Calu3 (cell line): Measurements from ENCODE around the gene TNNI2. TPM values are rescaled to one million over a fixed set of nuclear protein-coding genes. Genes with fewer than 3 reads are reported as not detected.
"Not testable (repeated sequence)": the region's sequence is repeated elsewhere in the genome, so short reads cannot be mapped to it uniquely, and the experiment has no call there.

Experiments
- BruUV-seq: library from RNA; stranded (reverse); fragments of 400-500 nt; replicated peaks from 2 replicates; lab custom pipeline; 2021; lab: Mats Ljungman, UMichigan
- CTCF ChIA-PET: fragments of 300-600 bp; sonication (Branson Sonifier 250); formaldehyde crosslinking; loops from one replicate; lab custom pipeline; 2022; ENCODE audit warnings: antibody characterized with exemption; lab: Charles Lee
- DNase-seq: peaks from one replicate; pipeline ENCODE4 v3.0.0; 2022
- H3K27ac Mint-ChIP-seq: one replicate; pipeline ENCODE4 v1.8.0; 2022; ENCODE audit warnings: mixed read lengths; ENCODE audit not compliant: unreplicated experiment
- H3K27me3 Mint-ChIP-seq: one replicate; pipeline ENCODE4 v1.8.0; 2022; ENCODE audit warnings: mixed read lengths; ENCODE audit not compliant: unreplicated experiment
- H3K36me3 Mint-ChIP-seq: one replicate; pipeline ENCODE4 v1.8.0; 2022; ENCODE audit warnings: mild to moderate bottlenecking, moderate library complexity, mixed read lengths; ENCODE audit not compliant: insufficient read depth, unreplicated experiment
- H3K4me1 Mint-ChIP-seq: one replicate; pipeline ENCODE4 v1.8.0; 2022; ENCODE audit warnings: mild to moderate bottlenecking, low read depth, mixed read lengths; ENCODE audit not compliant: unreplicated experiment
- H3K4me3 Mint-ChIP-seq: one replicate; pipeline ENCODE4 v1.8.0; 2022; ENCODE audit warnings: mild to moderate bottlenecking, low read depth, moderate library complexity, mixed read lengths; ENCODE audit not compliant: unreplicated experiment
- H3K9me3 Mint-ChIP-seq: one replicate; pipeline ENCODE4 v1.8.0; 2022; ENCODE audit warnings: low read depth, mixed read lengths; ENCODE audit not compliant: unreplicated experiment
- intact Hi-C: fragments of 100-400 bp; cut with micrococcal nuclease; formaldehyde crosslinking; loops from one replicate; pipeline ENCODE4 v1.10.0; 2022; ENCODE audit not compliant: unreplicated experiment
- total RNA-seq: library from RNA; stranded (reverse); gene quantifications from 2 replicates; pipeline ENCODE4 v1.2.3, GENCODE V29; 2022
- TF ChIP-seq, protein P1 (sequence below): fragments of 200-600 bp; IDR thresholded peaks from one replicate; pipeline ENCODE4 v1.8.0; 2022; ENCODE audit warnings: antibody characterized with exemption; ENCODE audit not compliant: unreplicated experiment

The TNNI2 gene
- total RNA-seq, 1 experiment from 2014 or later, result 1.3 TPM

DNA sequence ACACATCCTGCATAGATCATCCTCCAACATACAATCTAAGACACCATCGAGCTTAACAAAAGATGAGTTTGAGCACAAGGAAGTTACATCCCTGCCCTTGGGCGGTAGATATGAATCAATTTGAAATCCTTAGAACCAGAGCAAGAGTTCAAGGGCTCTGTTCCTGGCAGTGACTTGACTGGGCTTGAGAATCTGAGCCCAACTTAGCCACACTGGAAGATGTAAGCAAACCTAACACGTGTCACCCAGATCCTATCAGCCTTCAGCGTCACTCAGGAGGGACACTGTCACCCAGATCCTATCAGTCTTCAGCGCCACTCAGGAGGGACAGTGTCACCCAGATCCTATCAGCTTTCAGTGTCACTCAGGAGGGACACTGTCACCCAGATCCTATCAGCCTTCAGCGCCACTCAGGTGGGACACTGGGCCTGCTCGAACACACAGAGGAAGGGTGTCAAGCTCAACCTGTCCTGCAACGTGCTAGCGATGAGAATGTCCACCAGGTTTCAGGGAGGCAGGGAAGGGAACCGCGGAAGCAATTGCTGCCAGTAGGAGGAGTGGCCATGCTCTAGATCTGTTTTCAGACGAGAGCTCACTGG is 42.3 kb upstream of the TNNI2 start:
- H3K27ac Mint-ChIP-seq, result no peak overlapping the region
- H3K9me3 Mint-ChIP-seq, result no peaks in the 10 kb centered on the region
- no peaks in the 10 kb centered on the region for H3K36me3 Mint-ChIP-seq
- TF ChIP-seq, protein P1, sequence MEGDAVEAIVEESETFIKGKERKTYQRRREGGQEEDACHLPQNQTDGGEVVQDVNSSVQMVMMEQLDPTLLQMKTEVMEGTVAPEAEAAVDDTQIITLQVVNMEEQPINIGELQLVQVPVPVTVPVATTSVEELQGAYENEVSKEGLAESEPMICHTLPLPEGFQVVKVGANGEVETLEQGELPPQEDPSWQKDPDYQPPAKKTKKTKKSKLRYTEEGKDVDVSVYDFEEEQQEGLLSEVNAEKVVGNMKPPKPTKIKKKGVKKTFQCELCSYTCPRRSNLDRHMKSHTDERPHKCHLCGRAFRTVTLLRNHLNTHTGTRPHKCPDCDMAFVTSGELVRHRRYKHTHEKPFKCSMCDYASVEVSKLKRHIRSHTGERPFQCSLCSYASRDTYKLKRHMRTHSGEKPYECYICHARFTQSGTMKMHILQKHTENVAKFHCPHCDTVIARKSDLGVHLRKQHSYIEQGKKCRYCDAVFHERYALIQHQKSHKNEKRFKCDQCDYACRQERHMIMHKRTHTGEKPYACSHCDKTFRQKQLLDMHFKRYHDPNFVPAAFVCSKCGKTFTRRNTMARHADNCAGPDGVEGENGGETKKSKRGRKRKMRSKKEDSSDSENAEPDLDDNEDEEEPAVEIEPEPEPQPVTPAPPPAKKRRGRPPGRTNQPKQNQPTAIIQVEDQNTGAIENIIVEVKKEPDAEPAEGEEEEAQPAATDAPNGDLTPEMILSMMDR, result no peak
- peaks cover 27% of the 10 kb centered on the region for H3K27me3 Mint-ChIP-seq
- no peaks in the 10 kb centered on the region for H3K4me1 Mint-ChIP-seq
- no peak for DNase-seq
- no TSS peak for BruUV-seq
- intact Hi-C loops, result no loop called here
- H3K4me3 Mint-ChIP-seq, result no peak overlapping the region
- CTCF ChIA-PET, result interaction anchor here (0.5 to 0.7 kb wide), 2 partner anchors 234 to 509 kb away, joined by 3 read pairs; no protein-coding TSS in a partner anchor

DNA sequence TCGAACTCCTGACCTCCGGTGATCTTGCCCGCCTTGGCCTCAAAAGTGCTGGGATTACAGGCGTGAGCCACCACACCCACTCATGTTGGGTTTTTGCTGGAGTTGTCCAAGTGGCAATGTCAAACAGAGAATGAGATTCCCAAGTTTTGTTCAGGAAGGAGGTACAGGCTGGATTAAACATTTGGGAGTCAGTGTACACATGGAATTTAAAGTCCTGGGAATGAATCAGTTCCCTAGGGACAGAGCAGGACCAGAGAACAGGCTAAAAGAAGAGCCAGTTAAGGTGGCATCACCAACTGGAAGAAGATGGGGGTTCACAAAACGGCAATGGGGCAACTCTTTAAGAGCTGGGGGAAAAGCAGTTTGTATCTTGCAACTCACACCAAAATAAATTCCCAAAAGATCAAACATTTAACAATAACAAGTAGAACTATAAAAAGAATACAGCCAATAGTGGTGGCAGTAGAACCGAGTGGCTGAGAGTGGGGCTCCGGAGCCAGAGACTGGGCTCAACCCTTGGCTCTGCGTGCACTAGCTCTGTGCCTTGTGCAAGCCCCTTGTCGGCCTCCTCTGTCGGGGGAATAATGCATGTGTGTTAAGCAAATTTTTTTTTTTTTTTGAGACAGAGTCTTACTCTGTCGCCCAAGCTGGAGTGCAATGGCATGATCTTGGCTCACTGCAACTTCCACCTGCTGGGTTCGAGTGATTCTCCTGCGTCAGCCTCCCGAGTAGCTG is 41.2 kb upstream of the TNNI2 start:
- TF ChIP-seq, protein P1, result no peak
- intact Hi-C loops, result no loop called here
- H3K27me3 Mint-ChIP-seq, result peaks cover 26% of the 10 kb centered on the region
- H3K27ac Mint-ChIP-seq, result no peak overlapping the region
- no peaks in the 10 kb centered on the region for H3K36me3 Mint-ChIP-seq
- no peak overlapping the region for H3K4me3 Mint-ChIP-seq
- no peaks in the 10 kb centered on the region for H3K4me1 Mint-ChIP-seq
- BruUV-seq, result no TSS peak
- no peak for DNase-seq
- H3K9me3 Mint-ChIP-seq, result no peaks in the 10 kb centered on the region
- CTCF ChIA-PET, result no interaction called here

DNA sequence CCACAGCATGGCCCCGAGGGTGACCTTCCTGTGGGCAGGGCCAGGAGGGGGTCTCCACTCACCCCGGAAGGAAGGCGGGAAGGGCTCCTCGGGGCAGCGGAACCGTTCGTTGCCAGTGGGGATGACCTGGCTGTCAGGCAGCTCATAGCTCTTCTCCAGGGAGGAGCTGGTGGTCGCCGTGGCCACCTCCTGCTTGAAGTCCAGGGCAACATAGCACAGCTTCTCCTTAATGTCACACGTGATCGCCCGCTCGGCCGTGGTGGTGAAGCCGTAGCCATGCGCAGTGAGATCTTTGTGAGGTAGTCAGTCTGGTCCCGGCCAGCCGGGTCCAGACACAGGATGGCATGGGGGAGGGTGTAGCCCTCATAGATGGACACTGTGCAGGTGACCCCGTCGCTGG is 35.5 kb upstream of the TNNI2 start:
- no TSS peak for BruUV-seq
- no peaks in the 10 kb centered on the region for H3K4me1 Mint-ChIP-seq
- TF ChIP-seq, protein P1, result no peak
- CTCF ChIA-PET, result no interaction called here
- peaks cover 13% of the 10 kb centered on the region for H3K27me3 Mint-ChIP-seq
- no peaks in the 10 kb centered on the region for H3K9me3 Mint-ChIP-seq
- intact Hi-C loops, result no loop called here
- no peak overlapping the region for H3K27ac Mint-ChIP-seq
- H3K36me3 Mint-ChIP-seq, result no peaks in the 10 kb centered on the region
- H3K4me3 Mint-ChIP-seq, result no peak overlapping the region
- DNase-seq, result no peak

DNA sequence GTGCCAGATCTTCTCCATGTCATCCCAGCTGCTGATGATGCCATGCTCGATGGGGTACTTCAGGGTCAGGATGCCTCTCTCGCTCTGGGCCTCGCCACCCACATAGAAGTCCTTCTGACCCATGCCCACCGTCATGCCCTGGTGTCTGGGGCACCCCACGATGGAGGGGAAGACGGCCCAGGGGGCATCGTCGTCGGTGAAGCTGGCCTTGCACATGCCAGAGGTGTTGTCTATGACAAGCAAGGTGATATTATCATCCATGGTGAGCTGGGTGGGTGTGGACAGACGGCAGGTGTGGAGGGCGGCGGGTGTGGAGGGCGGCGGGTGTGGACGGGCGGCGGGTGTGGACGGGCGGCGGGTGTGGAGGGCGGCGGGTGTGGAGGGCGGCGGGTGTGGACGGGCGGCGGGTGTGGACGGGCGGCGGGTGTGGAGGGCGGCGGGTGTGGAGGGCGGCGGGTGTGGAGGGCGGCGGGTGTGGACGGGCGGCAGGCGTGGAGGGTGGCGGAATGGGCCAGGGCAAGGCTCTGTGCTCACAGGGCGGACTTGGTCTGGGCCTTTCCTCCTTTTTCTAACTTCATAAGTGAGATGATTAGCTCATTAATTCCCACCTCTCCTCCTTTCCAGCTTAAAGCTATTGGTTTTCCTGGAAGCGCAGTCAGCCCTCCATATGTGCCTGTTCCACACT is 34.8 kb upstream of the TNNI2 start:
- CTCF ChIA-PET, DNase-seq, H3K36me3 Mint-ChIP-seq, H3K27ac Mint-ChIP-seq, H3K9me3 Mint-ChIP-seq, H3K4me1 Mint-ChIP-seq, H3K4me3 Mint-ChIP-seq, BruUV-seq, intact Hi-C loops: not testable (repeated sequence)
- peaks cover 13% of the 10 kb centered on the region for H3K27me3 Mint-ChIP-seq
